Measurements from ENCODE around the gene DSC2.

Gene DSC2

GRCh38 chr18:31097666-31098065, 4.6 kb downstream of the DSC2 start:
- no peak for DNase-seq

GRCh38 chr18:31093880-31094279, 8.3 kb downstream of the DSC2 start:
- DNase-seq: no peak

GRCh38 chr18:31093294-31093693, 8.9 kb downstream of the DSC2 start:
- DNase-seq: no peak

GRCh38 chr18:31091350-31091749, 10.9 kb downstream of the DSC2 start:
- no peak for DNase-seq

- DNase-seq: no peak
These were observed 13.7 kb downstream of the DSC2 start for GRCh38 chr18:31088532-31088931.

GRCh38 chr18:31079973-31080372, 22.2 kb downstream of the DSC2 start:
- DNase-seq: no peak

GRCh38 chr18:31077878-31078277, 24.3 kb downstream of the DSC2 start:
- DNase-seq: no peak

- DNase-seq: no peak
These were observed 30.0 kb downstream of the DSC2 start for GRCh38 chr18:31072175-31072574.

- no peak for DNase-seq
These were observed 32.0 kb downstream of the DSC2 start for GRCh38 chr18:31070206-31070605.

- DNase-seq: no peak
These were observed 36.0 kb downstream of the DSC2 start for GRCh38 chr18:31066266-31066665.

GRCh38 chr18:31065036-31065773, 37.0 kb downstream of the DSC2 start:
- DNase-seq: no peak

- DNase-seq: no peak
These were observed 38.1 kb downstream of the DSC2 start for GRCh38 chr18:31064130-31064529.

GRCh38 chr18:31061945-31062344, 40.3 kb downstream of the DSC2 start:
- no peak for DNase-seq

- DNase-seq: no peak
These were observed 43.3 kb downstream of the DSC2 start for GRCh38 chr18:31058897-31059296.

- no peak for DNase-seq
These were observed 44.3 kb downstream of the DSC2 start for GRCh38 chr18:31057917-31058316.

- DNase-seq: no peak
These were observed 45.2 kb downstream of the DSC2 start for GRCh38 chr18:31057051-31057450.

GRCh38 chr18:31056296-31056695, 45.9 kb downstream of the DSC2 start:
- no peak for DNase-seq

GRCh38 chr18:31050635-31051034, 51.6 kb downstream of the DSC2 start:
- DNase-seq: no peak

- no peak for DNase-seq
These were observed 53.0 kb downstream of the DSC2 start for GRCh38 chr18:31049189-31049588.

- DNase-seq: no peak
These were observed 54.0 kb downstream of the DSC2 start for GRCh38 chr18:31048216-31048615.

GRCh38 chr18:31046916-31047315, 55.3 kb downstream of the DSC2 start:
- no peak for DNase-seq

- no peak for DNase-seq
These were observed 56.6 kb downstream of the DSC2 start for GRCh38 chr18:31045599-31045998.

GRCh38 chr18:31044926-31045325, 57.3 kb downstream of the DSC2 start:
- DNase-seq: no peak

GRCh38 chr18:31043709-31044108, 58.5 kb downstream of the DSC2 start:
- DNase-seq: no peak
